Measurements from ENCODE around the gene CIART.
A peak's percentile ranks its signal among the peaks of the same experiment; 100 is the strongest.

Gene CIART

GRCh38 chr1:150256198-150256553 is 26.2 kb upstream of the CIART start:
- peak overlapping the region; percentile 81 for H2AFZ ChIP-seq (ENCODE audit: low read length)
- peaks cover 8% of the 10 kb centered on the region for H3K4me1 ChIP-seq (ENCODE audit: low read length)
- TF ChIP-seq EZH2phosphoT487 (IDR thresholded peaks at IDR 0.05; ENCODE audit: low read length) (no peak), EZH2 (optimal IDR thresholded peaks at IDR 0.05; ENCODE audit: low read depth, low read length) (no peak), CTCF (IDR thresholded peaks at IDR 0.05; ENCODE audit: low read length) (no peak)
- H3K27ac ChIP-seq (ENCODE audit: low read length), result no peak overlapping the region
- H3K27me3 ChIP-seq (replicated peaks; ENCODE audit: insufficient read depth, low read length), result peaks cover 24% of the 10 kb centered on the region
- no peaks in the 10 kb centered on the region for H3K9me3 ChIP-seq (replicated peaks; ENCODE audit: insufficient read depth, low read length)
- H3K9ac ChIP-seq (ENCODE audit: low read length), result no peak overlapping the region
- H3K9me2 ChIP-seq (replicated peaks; ENCODE audit: insufficient read depth, low read length), result no peaks in the 10 kb centered on the region
- DNase-seq, result no peak
- H3K4me2 ChIP-seq (ENCODE audit: low read depth, low read length), result peak overlapping the region; percentile 76
- H3K4me3 ChIP-seq (ENCODE audit: low read length), result peak overlapping the region; percentile 59
- no peaks in the 10 kb centered on the region for H3K36me3 ChIP-seq (replicated peaks; ENCODE audit: insufficient read depth, low read length)
- H4K20me1 ChIP-seq (ENCODE audit: insufficient read depth, low read length), result no peaks in the 10 kb centered on the region
- H3K79me2 ChIP-seq (ENCODE audit: low read length), result no peaks in the 10 kb centered on the region
- peaks cover 3% of the 10 kb centered on the region; the same call in 1 of the 2 replicates for H3F3A ChIP-seq (ENCODE audit: insufficient read depth, low read length)

- H3K27me3 ChIP-seq (replicated peaks; ENCODE audit: insufficient read depth, low read length), result peaks cover 24% of the 10 kb centered on the region
- H3K9me3 ChIP-seq (replicated peaks; ENCODE audit: insufficient read depth, low read length), result no peaks in the 10 kb centered on the region
- H3K4me1 ChIP-seq (ENCODE audit: low read length), result peaks cover 8% of the 10 kb centered on the region
- H3K36me3 ChIP-seq (replicated peaks; ENCODE audit: insufficient read depth, low read length), result no peaks in the 10 kb centered on the region
- H3K27ac ChIP-seq (ENCODE audit: low read length), result no peak overlapping the region
- peak overlapping the region; percentile 76; the same call in 1 of the 2 replicates for H3K4me2 ChIP-seq (ENCODE audit: low read depth, low read length)
- H3K9ac ChIP-seq (ENCODE audit: low read length), result no peak overlapping the region
- no peak overlapping the region for H3K4me3 ChIP-seq (ENCODE audit: low read length)
- no peaks in the 10 kb centered on the region for H3K79me2 ChIP-seq (ENCODE audit: low read length)
- no peaks in the 10 kb centered on the region for H4K20me1 ChIP-seq (ENCODE audit: insufficient read depth, low read length)
- DNase-seq, result no peak
- TF ChIP-seq EZH2phosphoT487 (IDR thresholded peaks at IDR 0.05; ENCODE audit: low read length) (no peak), CTCF (IDR thresholded peaks at IDR 0.05; ENCODE audit: low read length) (no peak), EZH2 (optimal IDR thresholded peaks at IDR 0.05; ENCODE audit: low read depth, low read length) (no peak)
- H3F3A ChIP-seq (ENCODE audit: insufficient read depth, low read length), result peaks cover 3% of the 10 kb centered on the region; the same call in 1 of the 2 replicates
- peak overlapping the region; percentile 81 for H2AFZ ChIP-seq (ENCODE audit: low read length)
- no peaks in the 10 kb centered on the region for H3K9me2 ChIP-seq (replicated peaks; ENCODE audit: insufficient read depth, low read length)
These were observed 25.6 kb upstream of the CIART start for GRCh38 chr1:150256554-150257341.

- no peaks in the 10 kb centered on the region for H3K36me3 ChIP-seq (replicated peaks; ENCODE audit: insufficient read depth, low read length)
- H3K4me3 ChIP-seq (ENCODE audit: low read length), result no peak within 1 kb of the TSS
These were observed 24.4 kb upstream of the CIART start, which contains the start of gene CA14 for GRCh38 chr1:150257624-150258585. Gene CA14 (plus strand): TSS chr1:150257774. CDS start chr1:150258129, 355 bp downstream.

More at GRCh38 chr1:150257624-150258585, 24.4 kb upstream of the CIART start, which contains the start of gene CA14:
- no peak within 1 kb of the TSS for H3K4me2 ChIP-seq (ENCODE audit: low read depth, low read length)
- H3K9me2 ChIP-seq (replicated peaks; ENCODE audit: insufficient read depth, low read length), result no peaks in the 10 kb centered on the region
- H3K4me1 ChIP-seq (ENCODE audit: low read length), result peaks cover 8% of the 10 kb centered on the region
- no peak within 1 kb of the TSS for H2AFZ ChIP-seq (ENCODE audit: low read length)
- peaks cover 24% of the 10 kb centered on the region for H3K27me3 ChIP-seq (replicated peaks; ENCODE audit: insufficient read depth, low read length)
- H3K9ac ChIP-seq (ENCODE audit: low read length), result no peak within 1 kb of the TSS
- no peaks in the 10 kb centered on the region for H3K79me2 ChIP-seq (ENCODE audit: low read length)
- TF ChIP-seq EZH2 (optimal IDR thresholded peaks at IDR 0.05; ENCODE audit: low read depth, low read length) (no peak), EZH2phosphoT487 (IDR thresholded peaks at IDR 0.05; ENCODE audit: low read length) (no peak), CTCF (IDR thresholded peaks at IDR 0.05; ENCODE audit: low read length) (no peak)
- DNase-seq, result no peak
- H3F3A ChIP-seq (ENCODE audit: insufficient read depth, low read length), result peaks cover 3% of the 10 kb centered on the region; the same call in 1 of the 2 replicates
- H4K20me1 ChIP-seq (ENCODE audit: insufficient read depth, low read length), result no peaks in the 10 kb centered on the region
- no peak within 1 kb of the TSS for H3K27ac ChIP-seq (ENCODE audit: low read length)
- no peaks in the 10 kb centered on the region for H3K9me3 ChIP-seq (replicated peaks; ENCODE audit: insufficient read depth, low read length)

Data from MM.1S (cell line).